Stomach smooth muscle (tissue), 2 donors: Measurements from ENCODE around the gene EFCAB13.
"Not testable (repeated sequence)": the region's sequence is repeated elsewhere in the genome, so short reads cannot be mapped to it uniquely, and the experiment has no call there.

Source experiments
- H3K27ac ChIP-seq: one replicate; pipeline ENCODE4 v1.7.0; 2013; ENCODE audit warnings: mild to moderate bottlenecking, low read length, inconsistent platforms
- H3K27me3 ChIP-seq, 2 donors: one replicate each; pipeline ENCODE4 v1.7.0; 2013; ENCODE audit warnings: low read length in 2 of 2; ENCODE audit not compliant: insufficient read depth in 2 of 2, control insufficient read depth in 1 of 2
- H3K36me3 ChIP-seq, 2 donors: one replicate each; pipeline ENCODE4 v1.7.0; 2013; ENCODE audit warnings: low read length in 2 of 2; ENCODE audit not compliant: control insufficient read depth in 2 of 2, insufficient read depth in 2 of 2
- H3K4me1 ChIP-seq: one replicate; pipeline ENCODE4 v1.7.0; 2013; ENCODE audit warnings: low read length; ENCODE audit not compliant: control insufficient read depth, insufficient read depth
- H3K4me3 ChIP-seq, 2 donors: one replicate each; pipeline ENCODE4 v1.7.0; 2013; ENCODE audit warnings: low read length in 2 of 2
- H3K9ac ChIP-seq, 2 donors: one replicate each; pipeline ENCODE4 v1.7.0; 2013; ENCODE audit warnings: low read length in 2 of 2, mild to moderate bottlenecking in 1 of 2
- H3K9me3 ChIP-seq, 2 donors: one replicate each; pipeline ENCODE4 v1.7.0; 2013; ENCODE audit warnings: low read length in 2 of 2; ENCODE audit not compliant: control insufficient read depth in 2 of 2
- donor health status: healthy.
- donor health status: Pancreatic carcinoma.

EFCAB13 gene

GRCh38 chr17:47425887-47426635 is 102.3 kb downstream of the EFCAB13 start:
- not testable (repeated sequence) for H3K36me3 ChIP-seq, H3K9ac ChIP-seq, H3K27ac ChIP-seq, H3K4me3 ChIP-seq, H3K4me1 ChIP-seq, H3K9me3 ChIP-seq
- peaks cover 0 to 13% of the 10 kb centered on the region in 2 donors for H3K27me3 ChIP-seq

DNA sequence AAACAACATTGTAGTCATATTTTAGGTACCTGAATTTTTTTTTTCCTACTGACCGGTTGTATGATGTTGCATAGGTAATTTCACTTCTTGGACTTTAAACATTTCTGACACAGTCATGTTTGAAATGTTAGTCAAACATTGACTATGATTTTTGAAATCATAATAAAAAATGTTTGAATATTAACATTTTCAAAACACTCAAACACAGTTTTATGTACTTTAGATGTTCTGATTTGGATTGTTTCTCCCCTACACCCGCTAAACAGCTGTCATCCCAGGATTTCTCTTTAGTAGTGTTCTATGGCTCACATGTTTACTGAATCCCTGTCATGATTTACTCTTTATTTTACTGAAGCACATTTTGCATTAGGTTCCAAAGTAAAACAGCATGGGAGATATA is 104.2 kb downstream of the EFCAB13 start:
- H3K36me3 ChIP-seq = no peaks in the 10 kb centered on the region
- no peak overlapping the region for H3K27ac ChIP-seq
- no peaks in the 10 kb centered on the region for H3K9me3 ChIP-seq
- H3K9ac ChIP-seq = no peak overlapping the region
- H3K4me3 ChIP-seq = no peak overlapping the region
- peaks cover 0 to 12% of the 10 kb centered on the region in 2 donors for H3K27me3 ChIP-seq
- peaks cover 6% of the 10 kb centered on the region for H3K4me1 ChIP-seq

GRCh38 chr17:47432240-47432639 is 108.5 kb downstream of the EFCAB13 start:
- H3K9ac ChIP-seq, H3K36me3 ChIP-seq, H3K9me3 ChIP-seq, H3K27me3 ChIP-seq, H3K4me1 ChIP-seq, H3K4me3 ChIP-seq, H3K27ac ChIP-seq: not testable (repeated sequence)

DNA sequence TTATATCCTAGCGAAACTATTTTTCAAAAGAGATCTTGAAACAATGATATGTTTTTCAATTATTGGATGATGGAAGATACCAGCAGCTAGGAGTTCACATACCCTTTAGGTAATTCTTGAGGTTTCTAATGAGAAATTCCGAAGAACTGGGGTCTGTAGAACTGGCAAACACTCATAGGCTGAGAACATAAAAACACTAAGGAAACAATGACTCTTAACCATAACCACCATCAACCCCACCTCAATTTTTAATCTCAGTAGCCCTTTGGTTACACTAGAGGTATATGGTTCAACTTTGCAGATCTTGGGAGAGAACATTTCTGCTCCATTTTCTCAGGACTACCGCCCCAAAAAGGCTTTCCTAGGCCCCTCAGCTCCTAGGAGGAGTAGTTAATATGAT is 141.4 kb downstream of the EFCAB13 start:
- Histone ChIP-seq H3K4me1 (no peaks in the 10 kb centered on the region), H3K36me3 (no peaks in the 10 kb centered on the region), H3K9ac (no peak overlapping the region), H3K27ac (no peak overlapping the region), H3K27me3 (no peaks in the 10 kb centered on the region), H3K4me3 (no peak overlapping the region), H3K9me3 (no peaks in the 10 kb centered on the region)

GRCh38 chr17:47466976-47467375 is 143.2 kb downstream of the EFCAB13 start:
- not testable (repeated sequence) for H3K27me3 ChIP-seq, H3K4me1 ChIP-seq, H3K9ac ChIP-seq, H3K36me3 ChIP-seq, H3K4me3 ChIP-seq, H3K27ac ChIP-seq, H3K9me3 ChIP-seq

DNA sequence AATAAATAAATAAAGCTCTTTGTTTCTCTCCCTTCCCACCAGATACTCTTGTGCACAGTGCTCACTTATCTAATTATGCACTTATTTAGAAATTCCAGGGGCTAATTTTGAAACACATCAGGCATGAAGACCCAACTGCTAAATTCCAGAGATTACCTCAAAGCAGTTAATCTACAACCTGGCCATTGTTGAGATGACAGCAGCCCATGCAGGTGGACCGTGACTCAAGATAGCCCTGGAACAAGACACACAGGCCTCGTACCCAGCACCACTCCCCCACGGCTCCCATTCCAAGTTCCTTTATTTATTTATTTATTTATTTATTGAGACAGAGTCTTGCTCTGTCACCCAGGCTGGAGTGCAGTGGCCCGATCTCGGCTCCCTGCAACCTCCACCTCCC is 147.1 kb downstream of the EFCAB13 start:
- no peak overlapping the region for H3K9ac ChIP-seq
- peaks cover 0 to 2% of the 10 kb centered on the region in 2 donors for H3K36me3 ChIP-seq
- H3K4me3 ChIP-seq = no peak overlapping the region
- no peaks in the 10 kb centered on the region for H3K4me1 ChIP-seq
- H3K9me3 ChIP-seq = no peaks in the 10 kb centered on the region
- no peak overlapping the region for H3K27ac ChIP-seq
- H3K27me3 ChIP-seq = no peaks in the 10 kb centered on the region

DNA sequence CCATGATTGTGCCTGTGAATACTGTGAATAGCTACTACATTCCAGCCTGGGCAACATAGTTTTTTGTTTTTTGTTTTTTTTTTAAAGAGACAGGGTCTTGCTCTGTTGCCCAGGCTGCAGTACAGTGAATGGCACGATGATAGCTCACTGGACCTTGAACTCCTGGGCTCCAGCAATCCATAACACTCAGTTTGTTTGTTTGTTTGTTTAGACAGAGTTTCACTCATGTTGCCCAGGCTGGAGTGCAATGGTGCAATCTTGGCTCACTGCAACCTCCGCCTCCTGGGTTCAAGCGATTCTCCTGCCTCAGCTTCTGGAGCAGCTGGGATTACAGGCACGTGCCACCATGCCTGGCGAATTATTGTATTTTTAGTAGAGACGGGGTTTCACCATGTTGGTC is 148.3 kb downstream of the EFCAB13 start:
- H3K27me3 ChIP-seq, H3K9me3 ChIP-seq, H3K4me3 ChIP-seq, H3K27ac ChIP-seq, H3K36me3 ChIP-seq, H3K9ac ChIP-seq, H3K4me1 ChIP-seq: not testable (repeated sequence)
